A549 (cell line): Measurements from ENCODE around the gene COX7A2L. TPM values are rescaled to one million over a fixed set of nuclear protein-coding genes. Genes with fewer than 3 reads are reported as not detected.

Experiments
- ATAC-seq, 2 experiments: fragments of 200-7000 bp in 1 of 2; fragments of >200 bp in 1 of 2; cut with Nextera tagmentation in 1 of 2; cut with Tn5 transposase in 1 of 2; 3 replicates each; pipeline versions ENCODE4 v1.8.0 to v1.9.1; 2018 to 2020; ENCODE audit warnings: mild to moderate bottlenecking in 1 of 2, moderate library complexity in 1 of 2
- CTCF ChIA-PET: fragments of 300-600 bp; sonication (Branson Sonifier 250); formaldehyde crosslinking; extraction: SDS; loops from one replicate; lab custom pipeline; 2021; ENCODE audit warnings: antibody characterized with exemption, inconsistent platforms; lab: Yijun Ruan, JAX
- POLR2A ChIA-PET: fragments of 350-600 bp; formaldehyde crosslinking; extraction: SDS; loops from one replicate; lab custom pipeline; 2021; ENCODE audit warnings: antibody characterized with exemption, inconsistent platforms; lab: Yijun Ruan, JAX
- DNase-seq, 2 experiments: peaks; one replicate each; pipeline versions ENCODE4 v3.0.0 to v3.0.0-alpha.2; 2011 to 2016; ENCODE audit warnings: low read depth in 1 of 2, low spot score in 1 of 2
- FAIRE-seq: peaks from 2 replicates; lab custom pipeline; 2011; peaks lifted over from hg19 to GRCh38; lab: Jason Lieb, UNC
- H3K27ac ChIP-seq, 2 experiments: fragments of >200 bp; sonication (Bioruptor Twin); formaldehyde crosslinking; 3 replicates each; pipeline ENCODE4 v1.5.1; 2016 to 2017
- H3K4me1 ChIP-seq: fragments of >200 bp; sonication (Bioruptor Twin); formaldehyde crosslinking; 3 replicates; pipeline ENCODE4 v1.6.1; 2016
- H3K4me2 ChIP-seq: fragments of >200 bp; sonication (Bioruptor Twin); formaldehyde crosslinking; 3 replicates; pipeline ENCODE4 v1.6.1; 2016
- H3K4me3 ChIP-seq: fragments of >200 bp; sonication (Bioruptor Twin); formaldehyde crosslinking; 3 replicates; pipeline ENCODE4 v1.5.1; 2016
- H3K9me3 ChIP-seq: fragments of >200 bp; sonication (Bioruptor Twin); formaldehyde crosslinking; 3 replicates; pipeline ENCODE4 v1.6.1; 2016
- CBX2 ChIP-seq: fragments of 200-600 bp; sonication (generic); IDR thresholded peaks from 2 replicates; pipeline ENCODE4 v1.6.1; 2016; ENCODE audit warnings: low read depth, mild to moderate bottlenecking, borderline replicate concordance
- CHD2 ChIP-seq: fragments of 150-350 bp; IDR thresholded peaks from 2 replicates; pipeline ENCODE4 v1.6.1; 2014; ENCODE audit warnings: low read length; ENCODE audit not compliant: partially characterized antibody
- CHD4 ChIP-seq: fragments of 200-600 bp; sonication (generic); IDR thresholded peaks from 2 replicates; pipeline ENCODE4 v1.6.1; 2016; ENCODE audit warnings: antibody characterized with exemption, mild to moderate bottlenecking, borderline replicate concordance
- GATA3 ChIP-seq: IDR thresholded peaks from 2 replicates; pipeline ENCODE4 v1.6.1; 2012; ENCODE audit warnings: borderline replicate concordance
- HOXA7 ChIP-seq: fragments of 250-450 bp; sonication (Bioruptor Pico); IDR thresholded peaks from 2 replicates; pipeline ENCODE4 v1.5.0; 2020; ENCODE audit warnings: mild to moderate bottlenecking, moderate library complexity
- HOXB5 ChIP-seq: fragments of 250-450 bp; sonication (Bioruptor Pico); IDR thresholded peaks from 2 replicates; pipeline ENCODE4 v1.5.0; 2020; ENCODE audit warnings: mild to moderate bottlenecking, moderate library complexity
- JUNB ChIP-seq: fragments of >200 bp; sonication (Bioruptor Twin); formaldehyde crosslinking; IDR thresholded peaks from 2 replicates; pipeline ENCODE4 v1.6.1; 2016
- KDM1A ChIP-seq: fragments of 200-600 bp; sonication (generic); IDR thresholded peaks from 2 replicates; pipeline ENCODE4 v1.6.1; 2016; ENCODE audit warnings: low read depth, mild to moderate bottlenecking
- KDM5A ChIP-seq: fragments of 200-600 bp; sonication (generic); IDR thresholded peaks from 2 replicates; pipeline ENCODE4 v1.6.1; 2016; ENCODE audit warnings: antibody characterized with exemption, mild to moderate bottlenecking
- MAZ ChIP-seq: fragments of 150-350 bp; IDR thresholded peaks from 2 replicates; pipeline ENCODE4 v1.6.1; 2014; ENCODE audit warnings: antibody characterized with exemption, low read depth, low read length, borderline replicate concordance
- NFE2L2 ChIP-seq: fragments of 150-350 bp; conservative IDR thresholded peaks from 2 replicates; pipeline ENCODE4 v1.6.1; 2014; ENCODE audit warnings: low read length
- NPAS2 ChIP-seq: fragments of 250-450 bp; sonication (Bioruptor Pico); IDR thresholded peaks from 2 replicates; pipeline ENCODE4 v1.8.0; 2022; ENCODE audit warnings: mild to moderate bottlenecking, moderate library complexity, borderline replicate concordance
- POLR2A ChIP-seq: IDR thresholded peaks from 2 replicates; pipeline ENCODE4 v1.6.1; 2012; ENCODE audit warnings: mild to moderate bottlenecking, low read length
- RFX5 ChIP-seq: fragments of 450-650 bp; IDR thresholded peaks from 2 replicates; pipeline ENCODE4 v1.7.1; 2014; ENCODE audit warnings: antibody characterized with exemption, mild to moderate bottlenecking, moderate library complexity
- RNF2 ChIP-seq: fragments of 200-600 bp; sonication (generic); IDR thresholded peaks from 2 replicates; pipeline ENCODE4 v1.6.1; 2016; ENCODE audit warnings: low read depth, mild to moderate bottlenecking, antibody characterized with exemption, moderate library complexity, borderline replicate concordance
- SMC3 ChIP-seq: fragments of >200 bp; sonication (Bioruptor Twin); formaldehyde crosslinking; IDR thresholded peaks from 3 replicates; pipeline ENCODE4 v1.6.1; 2018; ENCODE audit warnings: inconsistent platforms
- SREBF2 ChIP-seq: fragments of 450-650 bp; IDR thresholded peaks from 2 replicates; pipeline ENCODE4 v1.6.1; 2014; ENCODE audit warnings: mild to moderate bottlenecking, moderate library complexity
- TFCP2L1 ChIP-seq: fragments of 250-450 bp; sonication (Bioruptor Pico); IDR thresholded peaks from 2 replicates; pipeline ENCODE4 v1.5.0; 2021; ENCODE audit warnings: mild to moderate bottlenecking
- ZC3H11A ChIP-seq: fragments of 450-650 bp; IDR thresholded peaks from 2 replicates; pipeline ENCODE4 v1.6.1; 2014; ENCODE audit warnings: antibody characterized with exemption, mild to moderate bottlenecking
- ZFP36 ChIP-seq: fragments of 450-650 bp; IDR thresholded peaks from 2 replicates; pipeline ENCODE4 v1.6.1; 2014; ENCODE audit warnings: borderline replicate concordance; ENCODE audit not compliant: partially characterized antibody
- ZNF302 ChIP-seq: fragments of 250-450 bp; sonication (Bioruptor Pico); IDR thresholded peaks from 2 replicates; pipeline ENCODE4 v1.9.0; 2021; ENCODE audit warnings: inconsistent platforms, mild to moderate bottlenecking, moderate library complexity
- ZSCAN20 ChIP-seq: fragments of 250-450 bp; sonication (Bioruptor Pico); IDR thresholded peaks from 2 replicates; pipeline ENCODE4 v1.8.0; 2022; ENCODE audit warnings: mild to moderate bottlenecking, moderate library complexity
- WGBS: methylation state at CpG from one replicate; pipeline ENCODE4 v1.1.6; 2017; ENCODE audit errors: missing lambda C conversion rate; 5-methylcytosine and 5-hydroxymethylcytosine counted together
- polyA plus RNA-seq, 4 experiments: library from polyadenylated mRNA; depleted of rRNA in 3 of 4; stranded (reverse); fragments of >200 nt; fragmentation: RNase III in 1 of 4; extraction: RNeasy Plus Mini Kit Qiagen cat#74134 plus additional on column Dnase treatment in 1 of 4; gene quantifications; 2 replicates in 3 of 4; 3 replicates in 1 of 4; pipeline ENCODE4 v1.2.3, GENCODE V29; 2011 to 2017
- TF ChIP-seq, protein P1 (sequence below): fragments of 250-450 bp; sonication (Bioruptor Pico); IDR thresholded peaks from 2 replicates; pipeline ENCODE4 v1.5.0; 2020; ENCODE audit warnings: low read depth, mild to moderate bottlenecking, moderate library complexity
- TF ChIP-seq, protein P2 (sequence below): IDR thresholded peaks from 2 replicates; pipeline ENCODE4 v1.6.1; 2012
- TF ChIP-seq, protein P3 (sequence below): fragments of >200 bp; sonication (Bioruptor Twin); formaldehyde crosslinking; IDR thresholded peaks from 3 replicates; pipeline ENCODE4 v1.6.1; 2016
- TF ChIP-seq, protein P4 (sequence below): fragments of 150-350 bp; IDR thresholded peaks from 2 replicates; pipeline ENCODE4 v1.6.1; 2014; ENCODE audit warnings: low read depth, mild to moderate bottlenecking, low read length
- TF ChIP-seq, protein P5 (sequence below): fragments of >200 bp; sonication (Bioruptor Twin); formaldehyde crosslinking; IDR thresholded peaks from 3 replicates; pipeline ENCODE4 v1.5.1; 2016

COX7A2L gene
- polyA plus RNA-seq, 2 of the 4 experiments (the other 2 are of a cell fraction), result 126 to 258 TPM

DNA sequence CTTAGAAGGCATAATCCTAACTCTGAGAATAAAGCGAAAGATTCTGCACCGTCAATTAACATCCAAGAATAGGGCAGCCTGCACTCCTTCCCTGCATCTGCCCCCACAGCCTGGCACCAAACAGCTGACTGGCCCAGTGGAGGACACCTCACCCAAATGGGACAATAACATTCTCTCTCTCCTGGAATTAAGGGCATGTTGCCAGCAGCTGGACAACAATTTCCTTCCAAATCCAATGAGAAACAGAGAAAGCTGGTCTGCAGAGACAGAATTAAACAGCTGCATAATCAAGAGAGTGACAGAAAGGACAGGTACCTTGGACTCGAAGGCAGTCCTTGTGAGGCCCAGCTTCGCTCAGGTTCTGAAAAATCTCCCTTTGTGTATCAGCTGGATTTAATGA is 15.0 kb downstream of the COX7A2L start:
- Histone ChIP-seq H3K9me3 (no peaks in the 10 kb centered on the region), H3K4me2 (no peak overlapping the region), H3K4me3 (no peak overlapping the region), H3K4me1 (peaks cover 16% of the 10 kb centered on the region), H3K27ac (no peak overlapping the region)
- DNase-seq (no peak), ATAC-seq (no peak), FAIRE-seq (no peak)
- TF ChIP-seq RFX5 (no peak), TFCP2L1 (CRISPR knock-in tag) (no peak), HOXB5 (CRISPR knock-in tag) (no peak), ZC3H11A (no peak), GATA3 (no peak), MAZ (no peak), SMC3 (no peak), ZFP36 (no peak), CHD4 (no peak), CBX2 (no peak), NPAS2 (CRISPR knock-in tag) (no peak), KDM5A (no peak), NFE2L2 (no peak)
- TF ChIP-seq, protein P1, sequence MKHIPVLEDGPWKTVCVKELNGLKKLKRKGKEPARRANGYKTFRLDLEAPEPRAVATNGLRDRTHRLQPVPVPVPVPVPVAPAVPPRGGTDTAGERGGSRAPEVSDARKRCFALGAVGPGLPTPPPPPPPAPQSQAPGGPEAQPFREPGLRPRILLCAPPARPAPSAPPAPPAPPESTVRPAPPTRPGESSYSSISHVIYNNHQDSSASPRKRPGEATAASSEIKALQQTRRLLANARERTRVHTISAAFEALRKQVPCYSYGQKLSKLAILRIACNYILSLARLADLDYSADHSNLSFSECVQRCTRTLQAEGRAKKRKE (CRISPR knock-in tag), result no peak
- TF ChIP-seq, protein P2, sequence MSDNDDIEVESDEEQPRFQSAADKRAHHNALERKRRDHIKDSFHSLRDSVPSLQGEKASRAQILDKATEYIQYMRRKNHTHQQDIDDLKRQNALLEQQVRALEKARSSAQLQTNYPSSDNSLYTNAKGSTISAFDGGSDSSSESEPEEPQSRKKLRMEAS, result no peak
- TF ChIP-seq, protein P3, sequence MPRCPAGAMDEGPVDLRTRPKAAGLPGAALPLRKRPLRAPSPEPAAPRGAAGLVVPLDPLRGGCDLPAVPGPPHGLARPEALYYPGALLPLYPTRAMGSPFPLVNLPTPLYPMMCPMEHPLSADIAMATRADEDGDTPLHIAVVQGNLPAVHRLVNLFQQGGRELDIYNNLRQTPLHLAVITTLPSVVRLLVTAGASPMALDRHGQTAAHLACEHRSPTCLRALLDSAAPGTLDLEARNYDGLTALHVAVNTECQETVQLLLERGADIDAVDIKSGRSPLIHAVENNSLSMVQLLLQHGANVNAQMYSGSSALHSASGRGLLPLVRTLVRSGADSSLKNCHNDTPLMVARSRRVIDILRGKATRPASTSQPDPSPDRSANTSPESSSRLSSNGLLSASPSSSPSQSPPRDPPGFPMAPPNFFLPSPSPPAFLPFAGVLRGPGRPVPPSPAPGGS, result no peak
- TF ChIP-seq, protein P4, sequence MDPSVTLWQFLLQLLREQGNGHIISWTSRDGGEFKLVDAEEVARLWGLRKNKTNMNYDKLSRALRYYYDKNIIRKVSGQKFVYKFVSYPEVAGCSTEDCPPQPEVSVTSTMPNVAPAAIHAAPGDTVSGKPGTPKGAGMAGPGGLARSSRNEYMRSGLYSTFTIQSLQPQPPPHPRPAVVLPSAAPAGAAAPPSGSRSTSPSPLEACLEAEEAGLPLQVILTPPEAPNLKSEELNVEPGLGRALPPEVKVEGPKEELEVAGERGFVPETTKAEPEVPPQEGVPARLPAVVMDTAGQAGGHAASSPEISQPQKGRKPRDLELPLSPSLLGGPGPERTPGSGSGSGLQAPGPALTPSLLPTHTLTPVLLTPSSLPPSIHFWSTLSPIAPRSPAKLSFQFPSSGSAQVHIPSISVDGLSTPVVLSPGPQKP, result no peak
- TF ChIP-seq, protein P5, sequence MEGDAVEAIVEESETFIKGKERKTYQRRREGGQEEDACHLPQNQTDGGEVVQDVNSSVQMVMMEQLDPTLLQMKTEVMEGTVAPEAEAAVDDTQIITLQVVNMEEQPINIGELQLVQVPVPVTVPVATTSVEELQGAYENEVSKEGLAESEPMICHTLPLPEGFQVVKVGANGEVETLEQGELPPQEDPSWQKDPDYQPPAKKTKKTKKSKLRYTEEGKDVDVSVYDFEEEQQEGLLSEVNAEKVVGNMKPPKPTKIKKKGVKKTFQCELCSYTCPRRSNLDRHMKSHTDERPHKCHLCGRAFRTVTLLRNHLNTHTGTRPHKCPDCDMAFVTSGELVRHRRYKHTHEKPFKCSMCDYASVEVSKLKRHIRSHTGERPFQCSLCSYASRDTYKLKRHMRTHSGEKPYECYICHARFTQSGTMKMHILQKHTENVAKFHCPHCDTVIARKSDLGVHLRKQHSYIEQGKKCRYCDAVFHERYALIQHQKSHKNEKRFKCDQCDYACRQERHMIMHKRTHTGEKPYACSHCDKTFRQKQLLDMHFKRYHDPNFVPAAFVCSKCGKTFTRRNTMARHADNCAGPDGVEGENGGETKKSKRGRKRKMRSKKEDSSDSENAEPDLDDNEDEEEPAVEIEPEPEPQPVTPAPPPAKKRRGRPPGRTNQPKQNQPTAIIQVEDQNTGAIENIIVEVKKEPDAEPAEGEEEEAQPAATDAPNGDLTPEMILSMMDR, result no peak
- WGBS, result 92% methylated on average over 4 of the region's 4 CpGs
- ChIA-PET CTCF (interaction anchor here (0.6 to 2.6 kb wide), 4 partner anchors 13 to 251 kb away, joined by 3 to 12 read pairs (median 4); no protein-coding TSS in a partner anchor), POLR2A (no interaction called here)

DNA sequence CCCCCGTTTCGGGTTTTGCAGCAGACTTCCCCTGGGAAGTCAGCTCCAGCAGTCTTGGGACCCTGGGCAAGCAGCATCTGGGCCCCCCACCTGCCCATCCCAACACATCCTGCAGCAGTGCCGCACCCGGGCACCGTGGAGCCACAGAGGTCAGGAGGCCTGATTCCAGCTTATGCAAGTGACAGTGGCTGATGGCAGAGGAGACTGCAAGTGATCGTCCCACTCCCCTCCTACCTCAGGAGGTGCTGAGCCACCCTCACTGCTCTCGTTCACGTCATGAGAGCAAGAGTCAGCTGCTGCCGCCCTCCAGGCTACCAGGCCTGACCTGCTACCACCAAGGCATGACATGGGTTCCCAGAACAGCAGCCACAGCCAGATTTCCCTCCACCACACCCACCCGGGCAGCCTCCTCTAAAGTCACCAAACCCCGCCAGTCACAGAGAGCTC is 18.2 kb downstream of the COX7A2L start:
- TF ChIP-seq SREBF2 (no peak), NFE2L2 (no peak), HOXA7 (no peak), JUNB (no peak), ZNF302 (no peak), ZSCAN20 (CRISPR knock-in tag) (no peak), CHD2 (no peak), NPAS2 (CRISPR knock-in tag) (no peak), KDM1A (no peak), SMC3 (no peak), RNF2 (no peak), POLR2A (no peak)
- TF ChIP-seq, protein P3, result no peak
- peak overlapping the region in 1 of 2 experiments; percentile 56; a peak in 3 of 6 replicates for H3K27ac ChIP-seq
- ChIA-PET CTCF (interaction anchor here (1.1 to 2.9 kb wide), 9 partner anchors 8 to 500 kb away, joined by 3 to 8 read pairs (median 4); no protein-coding TSS in a partner anchor), POLR2A (no interaction called here)
- FAIRE-seq (no peak), DNase-seq (no peak), ATAC-seq (no peak; a peak in 1 of 6 replicates)
- 97% methylated on average over 11 of the region's 11 CpGs for WGBS
- H3K9me3 ChIP-seq, result no peaks in the 10 kb centered on the region
- peak overlapping the region; percentile 12; the same call in 2 of the 3 replicates for H3K4me2 ChIP-seq
- H3K4me1 ChIP-seq, result peaks cover 16% of the 10 kb centered on the region
- H3K4me3 ChIP-seq, result no peak overlapping the region
